Bone marrow (tissue), 2 donors: ENCODE results near the gene SLC44A1.

Experiments used
- DNase-seq, 2 donors: peaks; one replicate each; lab custom pipeline; 2025; lab: John Stamatoyannopoulos, UW

The SLC44A1 gene

DNA sequence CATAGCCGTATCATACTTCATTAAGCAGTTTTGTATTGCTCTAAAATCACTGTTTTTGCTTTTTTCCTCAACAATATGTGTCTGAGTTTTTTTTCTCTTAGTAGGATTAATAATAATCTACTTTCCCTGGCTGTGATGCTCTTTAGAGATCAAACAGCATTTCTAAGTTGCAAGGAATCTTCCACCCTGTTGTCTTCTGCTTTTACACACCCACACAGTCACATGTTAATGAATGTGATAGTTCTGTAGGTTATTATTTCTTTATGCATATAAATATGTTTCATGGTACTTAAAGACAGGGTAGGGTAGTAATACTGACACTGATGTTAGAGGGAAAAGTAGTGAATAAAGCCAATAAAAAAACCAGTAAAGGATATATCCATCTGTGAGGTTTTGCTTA is 29.3 kb downstream of the SLC44A1 start:
- DNase-seq = no peak

DNA sequence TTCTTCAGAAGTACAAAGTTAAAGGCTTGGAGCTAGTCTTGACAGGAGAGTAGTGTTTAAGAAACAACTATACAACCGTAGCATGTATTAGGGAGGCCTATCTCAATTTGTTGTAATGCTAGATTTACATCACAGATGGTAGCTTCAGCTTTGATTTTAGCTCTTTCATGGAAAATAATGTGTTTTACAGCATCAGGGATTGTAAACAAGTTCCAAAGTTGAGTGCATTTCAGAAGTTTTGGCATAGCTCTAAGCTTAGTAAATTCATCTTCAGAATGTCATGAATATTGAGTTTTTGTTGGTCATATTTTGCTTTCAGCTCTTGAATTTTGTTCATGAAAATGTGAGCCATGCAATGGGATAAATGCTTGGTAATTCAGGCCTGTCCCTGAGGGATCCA is 30.7 kb downstream of the SLC44A1 start:
- DNase-seq = no peak

DNA sequence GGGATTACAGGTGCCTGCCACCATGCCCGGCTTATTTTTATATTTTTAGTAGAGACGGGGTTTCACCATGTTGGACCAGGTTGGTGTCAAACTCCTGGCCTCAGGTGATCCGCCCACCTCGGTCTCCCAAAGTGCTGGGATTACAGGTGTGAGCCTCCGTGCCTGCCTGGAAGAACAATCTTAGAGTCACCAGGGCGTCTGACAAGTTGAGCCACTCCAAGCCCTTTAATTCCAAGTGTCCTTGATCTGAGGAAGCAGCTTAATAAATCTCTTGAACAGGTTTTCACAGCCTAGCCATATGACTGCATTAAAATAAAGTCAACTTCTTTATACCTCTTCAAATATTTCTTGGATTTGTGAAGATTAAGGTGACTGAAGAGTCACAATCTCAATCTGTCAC is 31.5 kb downstream of the SLC44A1 start:
- no peak for DNase-seq

DNA sequence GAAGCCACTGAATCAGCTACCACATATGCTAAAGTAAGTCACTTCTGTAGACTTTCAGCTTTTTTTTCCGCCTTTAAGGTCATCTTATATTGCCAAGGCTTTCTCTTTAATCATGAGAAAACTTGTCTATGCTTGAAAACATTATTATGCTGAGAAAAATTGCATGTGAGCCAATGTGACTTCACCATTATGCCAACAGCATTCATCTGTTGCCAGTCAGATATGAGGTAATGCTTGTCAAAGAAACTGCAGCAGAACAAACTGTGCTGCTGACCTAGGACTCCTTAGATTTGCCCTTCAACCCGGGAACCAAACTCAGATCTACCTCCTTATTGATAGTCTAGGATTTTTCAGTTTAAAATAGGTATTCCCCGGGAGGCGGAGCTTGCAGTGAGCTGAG is 34.3 kb downstream of the SLC44A1 start:
- no peak for DNase-seq

DNA sequence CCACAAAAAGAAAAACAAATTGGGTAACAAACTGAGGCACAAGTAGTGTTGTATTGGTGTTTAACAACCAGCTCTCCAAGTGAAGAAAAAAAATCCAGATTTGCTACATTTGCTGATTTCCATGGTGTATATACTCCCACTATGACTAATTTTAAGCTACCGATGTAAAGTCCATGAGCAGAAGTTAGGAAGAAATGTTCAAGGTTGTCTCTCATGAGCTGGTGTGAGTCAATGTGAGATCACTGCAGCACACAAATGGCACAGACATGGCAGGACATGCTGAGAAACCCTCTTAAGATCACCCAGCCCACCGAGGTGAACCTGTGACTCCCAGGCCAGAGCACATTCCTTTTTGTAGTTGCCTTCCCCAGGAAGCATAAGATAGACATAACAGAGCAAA is 36.2 kb downstream of the SLC44A1 start:
- DNase-seq = no peak

DNA sequence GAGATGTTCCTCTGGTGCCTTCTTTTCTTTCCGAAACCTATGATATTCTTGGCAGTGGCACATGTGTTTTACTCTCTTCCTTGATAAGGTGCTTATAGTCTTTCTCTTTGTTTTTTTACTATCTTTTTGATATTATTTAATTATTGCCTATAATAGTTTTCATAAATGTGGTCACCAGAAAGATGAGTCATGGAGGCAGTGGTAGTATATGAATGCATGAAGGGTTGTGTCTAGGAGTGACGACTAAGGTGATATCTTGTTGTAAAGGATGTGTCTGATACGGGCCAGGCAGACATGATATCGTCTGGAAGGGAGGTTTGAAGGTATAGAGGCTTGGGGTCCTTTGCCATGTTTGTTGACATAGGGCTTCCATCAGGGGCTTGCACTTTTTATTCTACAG is 36.8 kb downstream of the SLC44A1 start:
- DNase-seq = no peak

DNA sequence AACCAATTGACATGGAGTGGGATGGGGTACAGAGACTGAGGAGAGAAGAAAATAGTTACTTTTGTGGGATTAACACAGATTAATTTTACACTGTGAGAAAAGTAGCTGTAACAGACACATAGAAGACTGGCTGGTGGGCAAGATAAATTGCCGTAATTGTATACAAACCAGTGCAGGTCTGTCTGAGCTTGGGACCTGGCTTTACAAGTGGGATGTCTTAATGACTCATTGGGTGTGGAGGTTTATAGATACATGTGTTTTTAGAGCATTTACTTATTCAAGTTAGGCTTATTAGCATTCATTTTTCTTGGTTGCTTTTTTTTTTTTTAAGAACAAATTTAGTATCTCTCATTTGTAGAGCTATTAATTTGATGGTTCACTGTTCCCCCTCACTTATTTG is 37.5 kb downstream of the SLC44A1 start:
- DNase-seq = no peak

DNA sequence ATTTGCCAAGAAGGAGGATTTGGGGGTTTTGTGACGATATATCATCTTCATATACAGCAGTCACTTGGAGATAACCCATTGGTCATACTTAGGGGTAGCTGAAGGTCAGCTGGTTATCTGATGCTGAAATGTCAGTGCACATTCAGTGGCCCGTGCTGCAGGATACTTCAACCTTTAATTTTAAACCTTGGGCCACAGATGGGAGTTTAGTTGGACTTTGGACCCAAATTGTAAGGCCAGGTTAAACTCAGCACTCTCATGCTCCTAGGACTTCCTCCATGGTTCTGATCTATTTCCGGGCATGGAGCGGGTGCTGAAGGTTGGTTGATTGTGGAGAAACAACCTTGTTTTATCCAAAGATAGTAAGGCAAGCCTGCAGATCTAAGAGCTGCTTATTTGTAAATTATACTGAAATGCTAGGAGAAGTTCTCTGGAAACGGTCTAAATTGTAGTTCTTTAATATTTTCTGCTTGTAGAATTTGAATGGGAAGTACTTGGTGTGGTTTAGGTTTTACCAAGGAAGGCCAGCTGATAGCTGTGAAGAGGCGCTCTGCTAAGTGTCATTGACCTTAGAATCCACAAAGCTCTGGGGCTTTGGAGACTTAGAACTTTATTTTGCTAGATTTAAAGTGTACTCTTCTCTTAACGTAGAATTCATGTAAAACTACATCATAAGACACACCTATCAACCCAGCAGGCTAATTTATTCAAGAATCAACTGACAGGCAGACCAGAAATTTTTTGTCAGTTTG is 38.6 kb downstream of the SLC44A1 start:
- DNase-seq = no peak

DNA sequence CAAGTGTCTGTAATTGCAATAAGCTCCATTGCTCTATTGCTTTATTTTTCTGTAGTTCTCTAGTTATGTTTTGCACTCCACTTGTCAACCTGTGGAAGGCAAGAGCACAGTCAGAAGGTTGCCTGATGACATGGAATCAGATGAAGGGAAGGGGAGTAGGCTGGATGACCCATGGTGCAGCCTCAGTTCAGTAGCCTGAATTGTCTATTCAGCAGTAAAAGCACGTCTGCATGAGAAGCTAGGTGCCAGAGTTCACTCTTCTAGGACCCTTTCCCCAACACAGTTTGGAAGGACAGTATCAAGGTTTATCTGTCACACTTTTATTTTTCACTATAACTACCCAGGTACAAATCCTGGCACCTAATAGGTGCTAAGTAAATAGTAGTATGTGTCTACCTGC is 39.3 kb downstream of the SLC44A1 start:
- DNase-seq = no peak

DNA sequence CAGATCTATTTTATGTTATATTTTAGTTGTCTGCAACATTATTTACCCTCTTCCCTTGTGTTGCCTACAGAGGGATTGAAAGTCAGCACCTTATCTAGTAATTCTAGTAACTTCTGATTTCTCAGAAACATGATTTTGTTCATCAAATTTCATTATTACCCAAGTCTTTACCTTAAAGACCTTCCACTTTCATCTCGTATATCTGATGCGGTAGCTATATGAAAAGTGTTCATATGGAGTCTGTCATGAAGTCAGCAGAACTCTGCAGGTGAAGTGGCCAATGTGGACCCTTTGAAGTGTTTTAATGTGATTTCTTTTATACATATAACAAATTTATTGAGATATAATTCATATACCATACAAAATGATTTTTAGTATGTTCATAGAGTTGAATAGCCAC is 40.0 kb downstream of the SLC44A1 start:
- DNase-seq = no peak

DNA sequence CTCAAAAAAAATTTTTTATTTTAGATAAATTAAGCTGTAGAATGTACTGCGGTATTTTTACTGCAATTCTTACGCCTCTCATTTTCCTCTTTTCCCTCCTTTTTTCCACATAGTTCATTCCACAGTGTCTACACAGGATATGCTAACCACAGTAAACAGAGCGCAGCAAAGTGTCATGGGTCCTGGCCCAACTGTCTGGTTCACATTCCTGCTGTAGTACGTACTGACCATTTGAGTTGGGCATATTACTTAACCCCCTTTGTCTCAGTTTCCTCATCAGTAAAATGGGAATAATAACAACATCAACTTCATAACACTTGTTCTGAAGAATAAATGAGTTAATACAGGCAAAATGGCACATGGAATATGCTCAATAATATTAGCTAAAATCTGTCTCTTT is 41.6 kb downstream of the SLC44A1 start:
- DNase-seq = no peak

DNA sequence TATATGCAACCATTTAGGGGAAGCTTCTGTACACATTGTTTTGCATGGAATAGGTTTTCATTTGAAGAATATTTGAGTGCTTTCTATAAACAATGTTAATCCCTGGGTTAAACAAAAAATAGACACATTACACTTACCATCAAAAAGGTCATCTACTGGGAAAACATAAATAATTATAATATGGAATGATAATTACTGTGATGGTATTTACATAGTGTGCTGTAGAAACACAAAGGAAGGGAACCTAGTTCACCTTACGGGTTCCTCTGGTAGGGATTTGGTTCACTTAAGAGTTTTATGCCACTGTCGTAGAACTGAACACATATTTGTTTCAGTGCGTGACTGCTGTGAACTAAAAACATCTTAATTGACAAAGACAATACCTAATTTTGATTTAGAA is 44.9 kb downstream of the SLC44A1 start:
- DNase-seq = no peak

DNA sequence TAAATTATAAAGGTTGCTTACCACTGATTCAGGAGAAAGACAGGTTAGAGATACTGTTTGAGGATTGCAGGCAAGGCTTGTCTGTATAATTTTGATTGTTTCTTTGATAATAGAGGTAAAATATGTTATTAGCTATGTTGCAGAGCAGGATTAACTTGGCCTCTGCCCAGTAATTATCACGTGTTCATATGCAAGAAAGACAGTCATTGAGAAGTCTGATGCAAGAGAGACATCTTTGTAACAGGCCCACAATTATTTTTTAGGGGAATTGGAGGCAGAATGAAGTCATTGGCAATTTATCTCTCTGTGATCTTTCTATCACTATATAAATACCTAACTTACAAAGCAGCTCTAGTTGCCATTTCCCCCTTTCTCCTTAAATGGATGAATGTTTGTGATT is 46.0 kb downstream of the SLC44A1 start:
- no peak for DNase-seq

DNA sequence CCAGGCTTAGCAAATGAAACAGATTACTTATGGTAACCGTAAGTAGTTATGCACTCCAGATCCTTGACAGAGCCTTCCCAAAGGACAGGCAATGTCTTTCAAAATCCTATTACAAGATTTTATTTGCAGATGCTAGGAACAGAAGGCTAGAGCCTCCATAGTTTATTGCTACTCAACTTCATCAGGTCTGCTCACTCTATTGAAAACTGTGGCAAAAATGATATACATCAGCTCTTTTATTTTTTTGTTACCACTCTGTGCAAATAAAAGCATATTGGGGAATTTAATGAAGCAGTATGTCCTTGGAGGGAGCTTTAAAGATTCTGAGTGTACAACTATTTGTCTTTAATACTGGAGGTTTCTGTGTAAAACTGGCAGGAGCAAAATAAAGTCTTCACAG is 46.5 kb downstream of the SLC44A1 start:
- DNase-seq = no peak

DNA sequence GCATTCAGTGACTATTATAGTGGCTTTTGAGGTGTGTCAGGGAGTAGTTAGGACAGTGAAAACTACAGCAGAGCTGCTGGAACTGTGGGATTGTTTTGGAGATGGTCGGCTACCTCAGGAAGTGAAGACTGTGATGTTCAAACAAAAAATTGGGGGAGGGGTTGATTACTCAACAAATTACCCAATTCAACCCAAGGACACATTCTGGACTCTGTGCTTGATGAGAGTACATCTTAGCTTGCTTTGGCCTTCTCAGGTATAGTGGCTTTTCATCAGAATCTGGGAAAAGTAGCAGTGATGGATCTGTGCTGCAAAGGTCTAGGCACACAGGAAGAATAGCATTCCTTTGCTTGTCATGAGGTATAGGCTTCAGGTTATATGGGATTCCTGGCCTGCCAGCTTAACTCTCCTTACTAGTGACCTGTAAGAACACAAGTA is 47.0 kb downstream of the SLC44A1 start:
- no peak for DNase-seq

DNA sequence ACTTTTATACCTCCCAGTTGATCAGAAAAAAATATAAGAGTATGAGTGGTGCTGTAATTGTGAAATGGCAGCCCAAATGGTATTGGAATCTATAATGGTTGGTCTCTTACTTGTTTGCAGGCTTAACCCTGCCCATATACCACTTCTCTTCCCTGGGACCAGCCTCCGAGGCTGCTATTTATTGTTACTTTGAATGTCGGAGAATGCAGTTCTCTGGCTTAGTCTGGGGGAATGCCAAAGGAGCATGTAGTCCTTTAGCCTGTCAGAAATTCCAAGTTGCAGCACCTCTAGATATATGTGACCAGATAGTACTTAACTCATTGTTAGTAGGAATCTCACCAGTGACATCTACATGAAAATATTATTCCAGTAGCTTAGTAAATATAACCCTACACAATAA is 47.5 kb downstream of the SLC44A1 start:
- DNase-seq = no peak

DNA sequence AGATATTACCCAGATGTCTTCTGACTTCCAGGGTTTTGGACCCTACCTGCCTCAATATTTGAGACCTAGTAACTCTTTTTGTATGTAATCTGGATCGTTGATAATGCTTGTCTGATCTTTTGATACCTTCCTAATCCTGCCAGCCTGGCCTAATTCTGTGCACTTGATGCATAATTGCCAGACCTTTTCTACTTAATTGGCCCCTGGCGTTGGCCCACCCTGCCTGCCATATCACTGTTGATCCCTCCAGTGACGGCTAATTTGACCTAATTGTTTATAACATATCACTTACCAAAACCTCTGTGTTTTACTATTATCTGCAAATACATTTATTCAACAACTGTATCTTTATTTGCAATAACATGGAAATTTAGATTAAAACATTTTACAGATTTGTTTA is 49.0 kb downstream of the SLC44A1 start:
- DNase-seq = no peak

DNA sequence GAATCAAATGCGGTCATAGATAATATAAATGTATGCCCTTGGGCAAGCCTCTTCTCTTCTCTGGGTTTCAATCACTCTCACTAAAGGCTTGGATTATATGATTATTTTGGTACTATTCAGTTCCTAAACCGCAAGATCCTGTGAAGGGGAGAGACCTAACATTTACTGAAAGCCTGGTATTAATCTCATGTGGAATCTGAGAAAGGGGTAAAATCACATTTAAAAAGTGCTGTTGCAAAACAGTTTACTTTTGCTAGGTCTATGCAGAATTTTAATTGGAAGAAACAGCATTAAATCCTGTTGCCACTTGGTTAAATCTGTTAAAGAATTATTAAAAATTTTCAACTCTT is 50.7 kb downstream of the SLC44A1 start:
- no peak for DNase-seq

DNA sequence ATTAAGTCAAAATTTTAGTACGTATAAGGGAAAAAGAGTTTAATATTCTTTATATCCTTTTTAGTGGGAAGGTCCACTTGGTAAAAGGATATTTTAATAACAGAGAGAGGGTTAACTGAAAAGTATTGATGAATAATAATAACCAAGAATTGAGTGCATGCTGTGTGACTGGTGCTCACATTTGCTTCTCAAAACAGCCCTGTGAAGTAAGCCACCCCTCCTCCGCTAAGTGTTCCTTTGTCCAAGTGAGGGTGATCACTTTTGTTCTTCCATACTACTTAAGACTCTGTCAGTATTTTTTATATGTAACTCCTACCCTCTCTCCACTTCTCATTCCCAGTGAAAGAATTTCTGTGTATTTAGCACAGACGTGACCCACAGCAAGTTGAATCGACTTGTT is 51.5 kb downstream of the SLC44A1 start:
- no peak for DNase-seq

DNA sequence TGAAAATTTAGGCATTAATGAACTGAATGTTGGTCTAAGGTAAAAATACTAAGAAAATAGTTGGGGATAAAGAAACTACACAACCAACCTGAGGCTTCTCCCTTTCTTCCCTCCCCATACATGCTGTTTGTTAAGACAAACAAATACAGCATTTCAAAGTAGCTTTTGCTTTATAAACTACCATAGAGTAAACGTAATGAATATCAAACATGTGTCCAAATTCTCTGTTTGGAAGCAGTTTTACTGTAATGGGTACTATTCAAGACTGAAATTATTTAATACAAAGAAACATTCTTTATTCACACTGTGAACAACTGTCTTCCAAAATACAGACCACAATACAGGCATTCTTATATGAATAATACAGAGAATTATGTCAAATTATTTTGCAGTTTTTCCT is 52.0 kb downstream of the SLC44A1 start:
- no peak for DNase-seq

DNA sequence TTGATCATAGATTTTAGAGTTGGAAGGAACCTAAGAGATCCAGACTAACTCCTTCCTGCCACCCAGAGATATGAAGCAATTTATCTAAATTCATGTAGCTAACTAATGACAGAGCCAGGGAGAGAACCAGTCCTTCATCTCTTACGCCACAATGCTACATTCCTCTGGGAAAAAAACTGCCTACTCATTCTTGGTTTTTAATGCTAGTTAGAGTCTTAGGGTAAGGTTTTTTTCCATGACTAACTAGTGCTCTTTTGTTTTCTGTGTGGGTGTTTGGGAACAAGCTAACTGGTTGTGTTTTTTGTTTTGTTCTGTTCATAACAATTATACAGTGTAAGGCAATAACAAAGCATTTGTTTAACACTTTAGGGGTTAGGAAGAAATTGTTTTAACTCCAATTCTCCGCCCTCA is 52.4 kb downstream of the SLC44A1 start:
- DNase-seq = no peak

DNA sequence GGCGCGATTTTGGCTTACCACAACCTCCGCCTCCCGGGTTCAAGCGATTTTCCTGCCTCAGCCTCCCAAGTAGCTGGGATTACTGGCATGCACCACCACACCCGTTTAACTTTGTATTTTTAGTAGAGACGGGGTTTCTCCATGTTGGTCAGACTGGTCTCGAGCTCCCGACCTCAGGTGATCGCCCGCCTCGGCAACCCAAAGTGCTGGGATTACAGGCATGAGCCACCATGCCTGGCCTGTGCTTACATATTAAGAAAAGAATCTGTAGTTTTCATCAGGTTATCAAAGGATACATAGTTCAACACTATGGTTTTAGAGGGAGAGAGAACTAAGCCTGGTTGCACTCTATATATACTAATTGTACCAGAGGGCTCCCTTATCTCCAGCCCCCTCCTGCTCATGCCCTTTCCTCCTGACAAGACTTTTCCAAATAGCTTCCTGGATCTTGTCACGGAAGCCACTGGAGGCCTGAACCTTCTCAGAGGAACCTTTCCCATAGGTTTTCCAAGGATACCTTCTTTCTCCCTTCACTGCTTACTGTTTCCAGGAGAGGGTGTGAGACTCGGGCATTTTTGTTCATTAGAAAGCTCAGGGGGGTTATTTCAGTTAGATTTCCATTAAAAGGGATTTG is 53.1 kb downstream of the SLC44A1 start:
- no peak for DNase-seq

DNA sequence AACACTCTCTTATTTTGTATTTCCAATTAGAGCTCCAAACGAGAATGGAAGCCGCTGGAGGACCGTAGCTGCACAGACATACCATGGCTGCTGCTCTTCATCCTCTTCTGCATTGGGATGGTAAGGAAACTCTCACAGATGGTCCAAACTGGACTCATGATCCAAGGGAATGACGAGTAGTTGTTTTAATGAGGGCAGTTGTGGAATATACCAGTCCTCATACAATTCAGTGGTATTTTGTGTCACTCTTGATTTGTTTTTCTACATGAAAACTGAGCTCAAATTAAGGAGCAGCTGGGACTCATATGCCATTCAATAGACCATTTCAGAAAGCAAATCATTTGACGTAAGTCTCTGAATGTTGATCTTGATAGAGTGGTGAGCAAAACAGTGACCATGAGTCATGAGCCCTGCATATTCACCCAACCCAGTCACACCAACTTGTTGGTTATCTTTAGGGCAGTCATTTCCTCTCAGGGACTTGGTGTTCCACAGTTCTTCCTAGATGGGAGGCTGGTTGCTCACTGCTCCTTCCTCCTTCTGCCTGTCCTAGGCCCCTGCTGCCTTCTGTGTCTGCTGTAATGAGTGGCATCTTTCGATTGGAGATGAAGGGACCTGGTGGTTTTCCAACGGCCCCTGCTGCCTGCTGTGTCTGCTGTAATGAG is 54.9 kb downstream of the SLC44A1 start:
- DNase-seq = peak; percentile 23 to 89

DNA sequence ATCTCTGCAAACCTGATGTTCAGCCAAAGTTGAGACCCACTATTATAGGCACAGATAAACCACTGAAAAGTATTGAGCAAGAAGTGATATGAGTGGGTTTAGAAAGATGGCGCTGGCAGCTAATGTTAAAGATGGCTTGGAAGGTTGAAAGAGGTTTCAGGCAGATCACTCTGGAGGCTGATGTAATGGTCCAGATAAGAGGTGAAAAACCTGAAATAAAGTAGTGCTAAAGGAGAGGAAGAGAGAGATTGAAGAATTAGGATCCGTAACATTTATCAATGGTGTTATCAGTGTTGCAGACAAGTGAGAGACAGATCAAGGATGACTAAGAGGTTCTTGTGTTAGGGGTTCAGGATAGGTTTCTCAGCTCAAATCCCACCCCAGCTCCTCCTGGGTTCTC is 58.3 kb downstream of the SLC44A1 start:
- no peak for DNase-seq
